Lower leg skin (tissue), 3 donors: Measurements from ENCODE around the gene ASXL1.

ENCODE experiments used
- CTCF ChIP-seq, 3 donors: fragments of 450-650 bp; IDR thresholded peaks; one replicate each; pipeline ENCODE4 v1.5.1; 2016; ENCODE audit warnings: antibody characterized with exemption in 3 of 3, mild to moderate bottlenecking in 3 of 3, moderate library complexity in 2 of 3
- POLR2A ChIP-seq, 2 donors: fragments of 450-650 bp; IDR thresholded peaks; one replicate each; pipeline ENCODE4 v1.6.1; 2016 to 2017; ENCODE audit warnings: antibody characterized with exemption in 2 of 2, mild to moderate bottlenecking in 1 of 2, moderate library complexity in 1 of 2

- TF ChIP-seq CTCF (IDR thresholded peaks at IDR 0.05) (no peak), POLR2A (IDR thresholded peaks at IDR 0.05) (no peak)
Observed at GRCh38 chr20:32360333-32360634, 2.2 kb downstream of the ASXL1 start.
